ENCODE data around the gene TBC1D22A.

The TBC1D22A gene

GRCh38 chr22:46934172-46934745 is 171.8 kb downstream of the TBC1D22A start:
- Histone ChIP-seq H3K4me2 (ENCODE audit: low read length) (no peak overlapping the region), H3K4me1 (ENCODE audit: low read length) (no peaks in the 10 kb centered on the region), H3K27me3 (ENCODE audit: low read depth, low read length) (no peaks in the 10 kb centered on the region), H4K20me1 (ENCODE audit: insufficient read depth, low read length) (peaks cover 80% of the 10 kb centered on the region), H3K4me3 (ENCODE audit: low read length) (no peak overlapping the region), H3K79me2 (ENCODE audit: low read length) (peaks cover 23% of the 10 kb centered on the region; the same call in 1 of the 2 replicates), H3K36me3 (replicated peaks; ENCODE audit: low read depth, low read length) (peaks cover 50% of the 10 kb centered on the region), H3K27ac (ENCODE audit: low read length) (no peak overlapping the region), H3K9me3 (ENCODE audit: insufficient read depth, low read length) (no peaks in the 10 kb centered on the region), H2AFZ (ENCODE audit: low read depth, low read length) (no peak overlapping the region), H3K9ac (ENCODE audit: low read length) (no peak overlapping the region)
- no peak for TF ChIP-seq CTCF (IDR thresholded peaks at IDR 0.05; ENCODE audit: low read depth, low read length)
- TF ChIP-seq EZH2phosphoT487 (IDR thresholded peaks at IDR 0.05; ENCODE audit: low read depth), result no peak

GRCh38 chr22:46934746-46935491 is 172.5 kb downstream of the TBC1D22A start:
- no peak overlapping the region for H3K27ac ChIP-seq (ENCODE audit: low read length)
- TF ChIP-seq CTCF (IDR thresholded peaks at IDR 0.05; ENCODE audit: low read depth, low read length), result no peak
- no peak for TF ChIP-seq EZH2phosphoT487 (IDR thresholded peaks at IDR 0.05; ENCODE audit: low read depth)
- H2AFZ ChIP-seq (ENCODE audit: low read depth, low read length), result no peak overlapping the region
- no peak overlapping the region for H3K4me3 ChIP-seq (ENCODE audit: low read length)
- H3K36me3 ChIP-seq (replicated peaks; ENCODE audit: low read depth, low read length), result peaks cover 48% of the 10 kb centered on the region
- no peaks in the 10 kb centered on the region for H3K27me3 ChIP-seq (ENCODE audit: low read depth, low read length)
- H4K20me1 ChIP-seq (ENCODE audit: insufficient read depth, low read length), result peaks cover 79% of the 10 kb centered on the region
- no peak overlapping the region for H3K9ac ChIP-seq (ENCODE audit: low read length)
- H3K4me1 ChIP-seq (ENCODE audit: low read length), result no peaks in the 10 kb centered on the region
- H3K9me3 ChIP-seq (ENCODE audit: insufficient read depth, low read length), result no peaks in the 10 kb centered on the region
- H3K4me2 ChIP-seq (ENCODE audit: low read length), result no peak overlapping the region
- peaks cover 23% of the 10 kb centered on the region; the same call in 1 of the 2 replicates for H3K79me2 ChIP-seq (ENCODE audit: low read length)

GRCh38 chr22:46935506-46936377 is 173.3 kb downstream of the TBC1D22A start:
- Histone ChIP-seq H4K20me1 (ENCODE audit: insufficient read depth, low read length) (peaks cover 77% of the 10 kb centered on the region), H3K27me3 (ENCODE audit: low read depth, low read length) (no peaks in the 10 kb centered on the region), H3K79me2 (ENCODE audit: low read length) (peaks cover 23% of the 10 kb centered on the region; the same call in 1 of the 2 replicates), H3K4me1 (ENCODE audit: low read length) (no peaks in the 10 kb centered on the region), H3K36me3 (replicated peaks; ENCODE audit: low read depth, low read length) (peaks cover 47% of the 10 kb centered on the region), H3K4me3 (ENCODE audit: low read length) (no peak overlapping the region), H3K27ac (ENCODE audit: low read length) (no peak overlapping the region), H3K9ac (ENCODE audit: low read length) (no peak overlapping the region), H3K9me3 (ENCODE audit: insufficient read depth, low read length) (no peaks in the 10 kb centered on the region), H3K4me2 (ENCODE audit: low read length) (no peak overlapping the region), H2AFZ (ENCODE audit: low read depth, low read length) (no peak overlapping the region)
- TF ChIP-seq EZH2phosphoT487 (IDR thresholded peaks at IDR 0.05; ENCODE audit: low read depth) (no peak), CTCF (IDR thresholded peaks at IDR 0.05; ENCODE audit: low read depth, low read length) (no peak)

All from OCI-LY3 (cell line).